Adrenal gland (tissue), 5 donors: ENCODE data around the gene SCO2.

ENCODE experiments used
- POLR2A ChIP-seq, 2 donors: fragments of 450-650 bp; IDR thresholded peaks; one replicate each; pipeline ENCODE4 v1.6.1; 2017; ENCODE audit warnings: antibody characterized with exemption in 2 of 2, mild to moderate bottlenecking in 2 of 2, moderate library complexity in 1 of 2
- TF ChIP-seq, protein P1 (sequence below), 6 experiments: fragments of 450-650 bp in 4 of 6; fragments of 200-600 bp in 2 of 6; sonication (generic) in 1 of 6; IDR thresholded peaks; 1 replicate in 5 of 6; 2 replicates in 1 of 6; pipeline versions ENCODE4 v1.5.1 to v1.8.0; 2016 to 2021; ENCODE audit warnings: antibody characterized with exemption in 6 of 6, mild to moderate bottlenecking in 2 of 6, moderate library complexity in 1 of 6
- donor health status: DM: no; HTN: no; CAD: no.

- TF ChIP-seq POLR2A (IDR thresholded peaks at IDR 0.05), result peak; percentile 76 to 79
- TF ChIP-seq, protein P1, sequence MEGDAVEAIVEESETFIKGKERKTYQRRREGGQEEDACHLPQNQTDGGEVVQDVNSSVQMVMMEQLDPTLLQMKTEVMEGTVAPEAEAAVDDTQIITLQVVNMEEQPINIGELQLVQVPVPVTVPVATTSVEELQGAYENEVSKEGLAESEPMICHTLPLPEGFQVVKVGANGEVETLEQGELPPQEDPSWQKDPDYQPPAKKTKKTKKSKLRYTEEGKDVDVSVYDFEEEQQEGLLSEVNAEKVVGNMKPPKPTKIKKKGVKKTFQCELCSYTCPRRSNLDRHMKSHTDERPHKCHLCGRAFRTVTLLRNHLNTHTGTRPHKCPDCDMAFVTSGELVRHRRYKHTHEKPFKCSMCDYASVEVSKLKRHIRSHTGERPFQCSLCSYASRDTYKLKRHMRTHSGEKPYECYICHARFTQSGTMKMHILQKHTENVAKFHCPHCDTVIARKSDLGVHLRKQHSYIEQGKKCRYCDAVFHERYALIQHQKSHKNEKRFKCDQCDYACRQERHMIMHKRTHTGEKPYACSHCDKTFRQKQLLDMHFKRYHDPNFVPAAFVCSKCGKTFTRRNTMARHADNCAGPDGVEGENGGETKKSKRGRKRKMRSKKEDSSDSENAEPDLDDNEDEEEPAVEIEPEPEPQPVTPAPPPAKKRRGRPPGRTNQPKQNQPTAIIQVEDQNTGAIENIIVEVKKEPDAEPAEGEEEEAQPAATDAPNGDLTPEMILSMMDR (IDR thresholded peaks at IDR 0.05), result no peak
These were observed 50.4 kb downstream of the SCO2 start, which contains the start of gene SBF1 for GRCh38 chr22:50474710-50475651.
